Adrenal gland (tissue), 5 donors: ENCODE measurements around the gene TSPEAR.

Experiments used
- POLR2A ChIP-seq, 2 donors: fragments of 450-650 bp; IDR thresholded peaks; one replicate each; pipeline ENCODE4 v1.6.1; 2017; ENCODE audit warnings: antibody characterized with exemption in 2 of 2, mild to moderate bottlenecking in 2 of 2, moderate library complexity in 1 of 2
- TF ChIP-seq, protein P1 (sequence below), 6 experiments: fragments of 450-650 bp in 4 of 6; fragments of 200-600 bp in 2 of 6; sonication (generic) in 1 of 6; IDR thresholded peaks; 1 replicate in 5 of 6; 2 replicates in 1 of 6; pipeline versions ENCODE4 v1.5.1 to v1.8.0; 2016 to 2021; ENCODE audit warnings: antibody characterized with exemption in 6 of 6, mild to moderate bottlenecking in 2 of 6, moderate library complexity in 1 of 6
- donor health status: DM: no; HTN: no; CAD: no.

DNA sequence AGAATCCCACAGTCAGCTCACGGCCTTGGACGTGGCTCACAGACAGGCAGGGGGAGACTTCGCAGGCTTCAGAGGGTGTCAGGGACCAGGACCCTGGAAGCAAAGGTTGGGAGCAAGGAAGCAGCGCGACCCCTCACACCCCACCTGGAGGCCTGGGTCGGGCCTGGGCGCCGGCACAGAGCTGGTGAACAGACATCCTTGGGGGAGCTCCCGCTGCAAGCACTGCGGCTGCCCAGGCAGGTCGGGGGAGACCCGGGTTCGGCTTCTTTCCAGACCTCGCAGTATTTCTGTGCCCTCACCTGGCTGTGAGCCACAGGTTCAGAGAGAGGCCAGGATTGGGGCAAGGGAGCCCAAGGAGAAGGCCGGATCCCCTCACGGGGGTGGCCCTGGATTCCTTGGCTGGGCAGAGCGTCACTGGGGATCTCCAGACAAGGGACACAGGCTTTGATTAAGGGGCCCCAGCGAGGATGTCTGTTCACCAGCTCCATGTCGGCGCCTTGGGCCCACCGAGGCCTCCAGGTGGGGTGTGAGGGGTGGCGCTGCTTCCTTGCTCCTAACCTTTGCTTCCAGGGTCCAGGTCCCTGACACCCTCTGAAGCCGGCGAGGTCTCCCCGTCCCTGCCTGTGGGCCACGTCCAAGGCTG, 37.9 kb upstream of the TSPEAR start:
- TF ChIP-seq, protein P1, sequence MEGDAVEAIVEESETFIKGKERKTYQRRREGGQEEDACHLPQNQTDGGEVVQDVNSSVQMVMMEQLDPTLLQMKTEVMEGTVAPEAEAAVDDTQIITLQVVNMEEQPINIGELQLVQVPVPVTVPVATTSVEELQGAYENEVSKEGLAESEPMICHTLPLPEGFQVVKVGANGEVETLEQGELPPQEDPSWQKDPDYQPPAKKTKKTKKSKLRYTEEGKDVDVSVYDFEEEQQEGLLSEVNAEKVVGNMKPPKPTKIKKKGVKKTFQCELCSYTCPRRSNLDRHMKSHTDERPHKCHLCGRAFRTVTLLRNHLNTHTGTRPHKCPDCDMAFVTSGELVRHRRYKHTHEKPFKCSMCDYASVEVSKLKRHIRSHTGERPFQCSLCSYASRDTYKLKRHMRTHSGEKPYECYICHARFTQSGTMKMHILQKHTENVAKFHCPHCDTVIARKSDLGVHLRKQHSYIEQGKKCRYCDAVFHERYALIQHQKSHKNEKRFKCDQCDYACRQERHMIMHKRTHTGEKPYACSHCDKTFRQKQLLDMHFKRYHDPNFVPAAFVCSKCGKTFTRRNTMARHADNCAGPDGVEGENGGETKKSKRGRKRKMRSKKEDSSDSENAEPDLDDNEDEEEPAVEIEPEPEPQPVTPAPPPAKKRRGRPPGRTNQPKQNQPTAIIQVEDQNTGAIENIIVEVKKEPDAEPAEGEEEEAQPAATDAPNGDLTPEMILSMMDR (IDR thresholded peaks at IDR 0.05): no peak
- no peak for TF ChIP-seq POLR2A (IDR thresholded peaks at IDR 0.05)
